ENCODE measurements around the gene FAM227B.
A peak's percentile ranks its signal among the peaks of the same experiment; 100 is the strongest.
"Not testable (repeated sequence)": the region's sequence is repeated elsewhere in the genome, so short reads cannot be mapped to it uniquely, and the experiment has no call there.

The FAM227B gene

GRCh38 chr15:49610157-49610918, 10.3 kb downstream of the FAM227B start:
- DNase-seq = no peak

- no peak for DNase-seq
Observed at GRCh38 chr15:49606594-49606993, 14.0 kb downstream of the FAM227B start.

- no peak for DNase-seq
Observed at GRCh38 chr15:49605588-49605987, 15.0 kb downstream of the FAM227B start.

GRCh38 chr15:49604625-49605409, 15.8 kb downstream of the FAM227B start:
- no peak for DNase-seq

- DNase-seq = not testable (repeated sequence)
Observed at GRCh38 chr15:49592829-49593316, 27.7 kb downstream of the FAM227B start.

GRCh38 chr15:49589030-49589429, 31.6 kb downstream of the FAM227B start:
- DNase-seq = no peak

- DNase-seq = no peak
Observed at GRCh38 chr15:49573421-49573820, 47.2 kb downstream of the FAM227B start.

GRCh38 chr15:49570672-49571071, 49.9 kb downstream of the FAM227B start:
- no peak for DNase-seq

GRCh38 chr15:49570174-49570573, 50.4 kb downstream of the FAM227B start:
- no peak for DNase-seq

GRCh38 chr15:49560045-49560444, 60.6 kb downstream of the FAM227B start:
- no peak for DNase-seq

- DNase-seq = no peak
Observed at GRCh38 chr15:49558929-49559328, 61.7 kb downstream of the FAM227B start.

- DNase-seq = no peak
Observed at GRCh38 chr15:49556437-49556836, 64.2 kb downstream of the FAM227B start.

GRCh38 chr15:49550342-49550741, 70.3 kb downstream of the FAM227B start:
- DNase-seq = not testable (repeated sequence)

GRCh38 chr15:49538520-49538919, 82.1 kb downstream of the FAM227B start:
- no peak for DNase-seq

- no peak for DNase-seq
Observed at GRCh38 chr15:49530092-49530491, 90.5 kb downstream of the FAM227B start.

GRCh38 chr15:49528289-49528688, 92.3 kb downstream of the FAM227B start:
- no peak for DNase-seq

- peak; percentile 9 for DNase-seq
Observed at GRCh38 chr15:49521802-49522201, 98.8 kb downstream of the FAM227B start.

- DNase-seq = not testable (repeated sequence)
Observed at GRCh38 chr15:49512739-49513138, 107.9 kb downstream of the FAM227B start.

GRCh38 chr15:49507261-49507660, 113.4 kb downstream of the FAM227B start:
- DNase-seq = no peak

- peak; percentile 8 for DNase-seq
Observed at GRCh38 chr15:49506341-49506740, 114.3 kb downstream of the FAM227B start.

- no peak for DNase-seq
Observed at GRCh38 chr15:49501586-49501985, 119.0 kb downstream of the FAM227B start.

GRCh38 chr15:49495993-49496753, 124.4 kb downstream of the FAM227B start:
- no peak for DNase-seq

- no peak for DNase-seq
Observed at GRCh38 chr15:49494842-49495241, 125.8 kb downstream of the FAM227B start.

Measured in NCI-H2171 treated with DMSO at 0.1 percent for 48 hours (cell line).